ENCODE results near the gene CEP120. TPM values are rescaled to one million over a fixed set of nuclear protein-coding genes. Genes with fewer than 3 reads are reported as not detected.
"Not testable (repeated sequence)": the region's sequence is repeated elsewhere in the genome, so short reads cannot be mapped to it uniquely, and the experiment has no call there.

The CEP120 gene
- total RNA-seq, 1 experiment from 2014 or later: 25.5 TPM

DNA sequence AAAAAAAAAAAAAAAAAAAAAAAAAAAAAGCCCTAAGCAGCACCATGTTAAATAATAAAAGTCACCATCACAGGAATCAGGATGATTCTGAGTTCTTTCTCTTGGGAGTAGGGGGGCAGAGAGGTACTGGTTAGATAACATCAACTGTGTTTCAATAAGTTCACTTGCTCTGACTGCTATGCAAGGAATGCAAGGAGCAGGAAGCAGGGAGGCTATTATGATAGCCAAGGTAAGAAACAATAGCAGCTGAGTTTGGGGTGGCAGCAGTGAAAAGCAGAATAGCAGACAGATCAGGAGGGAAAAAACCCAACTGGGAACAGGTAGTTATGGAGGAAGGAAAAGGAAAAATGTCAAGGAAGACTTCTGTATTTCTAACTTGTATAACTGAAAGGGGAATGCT is 8.2 kb downstream of the CEP120 start:
- no peak for DNase-seq (ENCODE audit: low spot score)
- no TSS peak for BruUV-seq (replicated peaks)
- ChIA-PET POLR2A (ENCODE audit: low non-redundant PET) (no interaction called here), CTCF (no interaction called here)
- no peaks in the 10 kb centered on the region for H3K4me1 ChIP-seq (ENCODE audit: insufficient read depth, low read length, poor library complexity, severe bottlenecking)
- no peaks in the 10 kb centered on the region for H3K9me3 ChIP-seq (ENCODE audit: low read depth, low read length, poor library complexity, severe bottlenecking)
- peaks cover 65% of the 10 kb centered on the region for H3K36me3 ChIP-seq (ENCODE audit: insufficient read depth, low read length, poor library complexity, severe bottlenecking)
- no peak overlapping the region for H3K4me3 ChIP-seq (ENCODE audit: low read depth, low read length, poor library complexity, severe bottlenecking)
- H3K27ac ChIP-seq (ENCODE audit: low read depth, low read length, poor library complexity, severe bottlenecking): no peak overlapping the region
- intact Hi-C loops (cut with micrococcal nuclease; ENCODE audit: unreplicated experiment): no loop called here
- TF ChIP-seq, protein P1, sequence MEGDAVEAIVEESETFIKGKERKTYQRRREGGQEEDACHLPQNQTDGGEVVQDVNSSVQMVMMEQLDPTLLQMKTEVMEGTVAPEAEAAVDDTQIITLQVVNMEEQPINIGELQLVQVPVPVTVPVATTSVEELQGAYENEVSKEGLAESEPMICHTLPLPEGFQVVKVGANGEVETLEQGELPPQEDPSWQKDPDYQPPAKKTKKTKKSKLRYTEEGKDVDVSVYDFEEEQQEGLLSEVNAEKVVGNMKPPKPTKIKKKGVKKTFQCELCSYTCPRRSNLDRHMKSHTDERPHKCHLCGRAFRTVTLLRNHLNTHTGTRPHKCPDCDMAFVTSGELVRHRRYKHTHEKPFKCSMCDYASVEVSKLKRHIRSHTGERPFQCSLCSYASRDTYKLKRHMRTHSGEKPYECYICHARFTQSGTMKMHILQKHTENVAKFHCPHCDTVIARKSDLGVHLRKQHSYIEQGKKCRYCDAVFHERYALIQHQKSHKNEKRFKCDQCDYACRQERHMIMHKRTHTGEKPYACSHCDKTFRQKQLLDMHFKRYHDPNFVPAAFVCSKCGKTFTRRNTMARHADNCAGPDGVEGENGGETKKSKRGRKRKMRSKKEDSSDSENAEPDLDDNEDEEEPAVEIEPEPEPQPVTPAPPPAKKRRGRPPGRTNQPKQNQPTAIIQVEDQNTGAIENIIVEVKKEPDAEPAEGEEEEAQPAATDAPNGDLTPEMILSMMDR (conservative IDR thresholded peaks at IDR 0.05; ENCODE audit: low read depth, low read length): no peak
- no peak for TF ChIP-seq EZH2 (IDR thresholded peaks at IDR 0.05; ENCODE audit: borderline replicate concordance, low read depth, low read length, poor library complexity, severe bottlenecking)
- no peaks in the 10 kb centered on the region for H3K27me3 ChIP-seq (replicated peaks; ENCODE audit: insufficient read depth, low read depth, low read length, poor library complexity)

DNA sequence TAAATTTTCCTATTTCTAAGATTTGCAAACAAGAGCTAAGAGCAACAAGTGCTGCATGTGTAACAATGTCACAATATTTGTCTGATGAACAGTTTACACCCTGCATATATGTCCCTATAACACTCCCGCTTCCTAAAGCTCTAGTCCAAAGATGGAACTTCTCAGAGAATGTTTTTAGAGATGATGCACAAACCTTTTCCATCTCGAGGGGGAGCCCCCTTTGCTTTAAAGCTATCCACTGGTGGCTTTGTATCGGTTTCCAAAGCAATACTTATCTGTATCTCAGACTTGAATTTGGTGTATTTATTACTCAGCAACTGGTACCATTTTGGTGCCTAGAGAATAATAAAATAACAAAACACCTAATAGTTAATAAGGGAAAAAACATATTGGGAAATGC is 11.0 kb downstream of the CEP120 start:
- no peak for DNase-seq (ENCODE audit: low spot score)
- Histone ChIP-seq H3K36me3 (ENCODE audit: insufficient read depth, low read length, poor library complexity, severe bottlenecking) (peaks cover 61% of the 10 kb centered on the region), H3K4me1 (ENCODE audit: insufficient read depth, low read length, poor library complexity, severe bottlenecking) (no peaks in the 10 kb centered on the region), H3K27me3 (replicated peaks; ENCODE audit: insufficient read depth, low read depth, low read length, poor library complexity) (no peaks in the 10 kb centered on the region), H3K27ac (ENCODE audit: low read depth, low read length, poor library complexity, severe bottlenecking) (no peak overlapping the region), H3K9me3 (ENCODE audit: low read depth, low read length, poor library complexity, severe bottlenecking) (no peaks in the 10 kb centered on the region), H3K4me3 (ENCODE audit: low read depth, low read length, poor library complexity, severe bottlenecking) (no peak overlapping the region)
- CTCF ChIA-PET: no interaction called here
- intact Hi-C loops (cut with micrococcal nuclease; ENCODE audit: unreplicated experiment): no loop called here
- no TSS peak for BruUV-seq (replicated peaks)
- TF ChIP-seq EZH2 (IDR thresholded peaks at IDR 0.05; ENCODE audit: borderline replicate concordance, low read depth, low read length, poor library complexity, severe bottlenecking): no peak
- TF ChIP-seq, protein P1 (conservative IDR thresholded peaks at IDR 0.05; ENCODE audit: low read depth, low read length): no peak
- POLR2A ChIA-PET (ENCODE audit: low non-redundant PET): no interaction called here

DNA sequence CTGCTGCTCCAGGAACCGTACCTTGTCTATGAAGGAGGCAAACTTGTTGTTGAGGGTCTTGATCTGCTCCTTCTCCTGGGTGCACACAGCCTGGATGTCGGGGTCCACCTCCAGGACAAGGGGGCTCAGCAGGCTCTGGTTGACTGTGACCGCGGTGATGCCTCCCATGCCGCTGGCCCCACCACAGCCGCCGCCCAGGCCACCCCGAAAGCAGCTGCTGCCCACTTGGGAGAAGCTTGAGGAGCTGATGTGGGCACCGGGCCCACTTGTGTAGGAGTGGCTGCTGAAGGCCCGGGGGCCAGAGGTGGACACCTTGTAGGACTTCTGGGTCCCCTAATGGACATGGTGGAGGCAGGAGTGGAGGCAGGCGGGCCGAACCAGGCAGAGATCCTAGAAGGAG is 21.2 kb downstream of the CEP120 start:
- CTCF ChIA-PET; BruUV-seq (replicated peaks); H3K27ac ChIP-seq (ENCODE audit: low read depth, low read length, poor library complexity, severe bottlenecking); H3K36me3 ChIP-seq (ENCODE audit: insufficient read depth, low read length, poor library complexity, severe bottlenecking); intact Hi-C loops (cut with micrococcal nuclease; ENCODE audit: unreplicated experiment); H3K9me3 ChIP-seq (ENCODE audit: low read depth, low read length, poor library complexity, severe bottlenecking); H3K27me3 ChIP-seq (replicated peaks; ENCODE audit: insufficient read depth, low read depth, low read length, poor library complexity); H3K4me3 ChIP-seq (ENCODE audit: low read depth, low read length, poor library complexity, severe bottlenecking); POLR2A ChIA-PET (ENCODE audit: low non-redundant PET); DNase-seq (ENCODE audit: low spot score); H3K4me1 ChIP-seq (ENCODE audit: insufficient read depth, low read length, poor library complexity, severe bottlenecking): not testable (repeated sequence)

DNA sequence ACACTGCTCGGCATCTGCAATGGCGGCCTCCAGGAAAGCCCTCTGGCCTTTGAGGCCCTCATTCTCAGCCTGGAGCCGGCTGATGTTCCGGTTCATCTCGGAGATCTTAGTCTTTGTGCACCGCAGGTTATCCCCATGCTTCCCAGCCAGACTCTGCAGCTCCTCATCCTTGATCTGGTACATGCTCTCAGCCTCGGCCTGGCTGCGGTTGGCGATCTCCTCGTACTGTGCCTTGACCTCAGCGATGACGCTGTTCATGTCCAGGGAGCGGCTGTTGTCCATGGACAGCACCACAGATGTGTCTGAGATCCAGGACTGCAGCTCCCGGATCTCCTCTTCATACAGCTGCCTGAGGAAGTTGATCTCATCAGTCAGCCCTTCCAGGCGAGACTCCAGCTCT is 21.9 kb downstream of the CEP120 start:
- peaks cover 9% of the 10 kb centered on the region for H3K36me3 ChIP-seq (ENCODE audit: insufficient read depth, low read length, poor library complexity, severe bottlenecking)
- BruUV-seq (replicated peaks): no TSS peak
- no peaks in the 10 kb centered on the region for H3K4me1 ChIP-seq (ENCODE audit: insufficient read depth, low read length, poor library complexity, severe bottlenecking)
- no peak overlapping the region for H3K4me3 ChIP-seq (ENCODE audit: low read depth, low read length, poor library complexity, severe bottlenecking)
- POLR2A ChIA-PET (ENCODE audit: low non-redundant PET): no interaction called here
- no peaks in the 10 kb centered on the region for H3K9me3 ChIP-seq (ENCODE audit: low read depth, low read length, poor library complexity, severe bottlenecking)
- H3K27ac ChIP-seq (ENCODE audit: low read depth, low read length, poor library complexity, severe bottlenecking): no peak overlapping the region
- TF ChIP-seq, protein P1 (conservative IDR thresholded peaks at IDR 0.05; ENCODE audit: low read depth, low read length): no peak
- no peak for TF ChIP-seq EZH2 (IDR thresholded peaks at IDR 0.05; ENCODE audit: borderline replicate concordance, low read depth, low read length, poor library complexity, severe bottlenecking)
- CTCF ChIA-PET: no interaction called here
- no peaks in the 10 kb centered on the region for H3K27me3 ChIP-seq (replicated peaks; ENCODE audit: insufficient read depth, low read depth, low read length, poor library complexity)
- no peak for DNase-seq (ENCODE audit: low spot score)
- intact Hi-C loops (cut with micrococcal nuclease; ENCODE audit: unreplicated experiment): no loop called here

DNA sequence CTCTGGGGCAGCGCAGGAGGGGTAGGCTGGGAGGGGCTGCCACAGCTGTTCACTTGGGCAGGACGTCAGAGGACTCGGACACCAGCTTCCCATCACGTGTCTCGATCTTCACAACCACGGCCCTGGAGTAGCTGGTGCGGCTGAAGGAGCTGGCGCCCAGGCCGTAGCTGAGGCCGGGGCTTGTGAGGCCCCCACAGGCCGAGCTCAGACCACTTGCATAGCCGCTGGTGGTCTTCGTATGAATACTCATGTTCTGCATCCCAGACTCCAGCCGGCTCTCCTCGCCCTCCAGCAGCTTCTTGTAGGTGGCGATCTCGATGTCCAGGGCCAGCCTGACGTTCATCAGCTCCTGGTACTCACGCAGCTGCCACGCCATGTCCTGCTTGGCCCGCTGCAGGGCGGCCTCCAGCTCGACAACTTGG is 22.3 kb downstream of the CEP120 start:
- H3K36me3 ChIP-seq (ENCODE audit: insufficient read depth, low read length, poor library complexity, severe bottlenecking); H3K4me1 ChIP-seq (ENCODE audit: insufficient read depth, low read length, poor library complexity, severe bottlenecking); H3K9me3 ChIP-seq (ENCODE audit: low read depth, low read length, poor library complexity, severe bottlenecking); H3K4me3 ChIP-seq (ENCODE audit: low read depth, low read length, poor library complexity, severe bottlenecking); intact Hi-C loops (cut with micrococcal nuclease; ENCODE audit: unreplicated experiment); DNase-seq (ENCODE audit: low spot score); H3K27ac ChIP-seq (ENCODE audit: low read depth, low read length, poor library complexity, severe bottlenecking); BruUV-seq (replicated peaks); H3K27me3 ChIP-seq (replicated peaks; ENCODE audit: insufficient read depth, low read depth, low read length, poor library complexity); CTCF ChIA-PET; POLR2A ChIA-PET (ENCODE audit: low non-redundant PET): not testable (repeated sequence)
